Lower leg skin (tissue), 3 donors: Measurements from ENCODE around the gene SRGAP2C.
"Not testable (repeated sequence)": the region's sequence is repeated elsewhere in the genome, so short reads cannot be mapped to it uniquely, and the experiment has no call there.

Experiments
- POLR2A ChIP-seq, 2 donors: fragments of 450-650 bp; IDR thresholded peaks; one replicate each; pipeline ENCODE4 v1.6.1; 2016 to 2017; ENCODE audit warnings: antibody characterized with exemption in 2 of 2, mild to moderate bottlenecking in 1 of 2, moderate library complexity in 1 of 2
- TF ChIP-seq, protein P1 (sequence below), 3 donors: fragments of 450-650 bp; IDR thresholded peaks; one replicate each; pipeline ENCODE4 v1.5.1; 2016; ENCODE audit warnings: antibody characterized with exemption in 3 of 3, mild to moderate bottlenecking in 3 of 3, moderate library complexity in 2 of 3

DNA sequence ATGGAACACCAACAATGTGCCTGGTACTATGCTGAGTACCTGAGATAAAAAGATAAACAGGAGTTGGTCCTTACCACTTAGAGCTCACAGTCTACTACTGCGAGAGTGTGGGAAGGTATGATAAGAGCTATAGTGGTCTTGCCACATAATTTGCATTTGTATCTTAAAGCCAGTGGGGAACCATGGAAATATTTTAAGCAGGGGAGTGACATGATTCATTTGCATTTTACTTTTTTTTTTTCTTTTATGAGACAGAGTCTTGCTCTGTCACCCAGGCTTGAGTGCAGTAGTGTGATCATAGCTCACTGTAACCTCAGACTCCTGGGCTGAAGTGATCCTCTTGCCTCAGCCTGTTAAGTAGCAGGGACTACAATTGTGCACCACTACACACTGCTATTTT lies 53.6 kb downstream of the SRGAP2C start:
- TF ChIP-seq, protein P1, sequence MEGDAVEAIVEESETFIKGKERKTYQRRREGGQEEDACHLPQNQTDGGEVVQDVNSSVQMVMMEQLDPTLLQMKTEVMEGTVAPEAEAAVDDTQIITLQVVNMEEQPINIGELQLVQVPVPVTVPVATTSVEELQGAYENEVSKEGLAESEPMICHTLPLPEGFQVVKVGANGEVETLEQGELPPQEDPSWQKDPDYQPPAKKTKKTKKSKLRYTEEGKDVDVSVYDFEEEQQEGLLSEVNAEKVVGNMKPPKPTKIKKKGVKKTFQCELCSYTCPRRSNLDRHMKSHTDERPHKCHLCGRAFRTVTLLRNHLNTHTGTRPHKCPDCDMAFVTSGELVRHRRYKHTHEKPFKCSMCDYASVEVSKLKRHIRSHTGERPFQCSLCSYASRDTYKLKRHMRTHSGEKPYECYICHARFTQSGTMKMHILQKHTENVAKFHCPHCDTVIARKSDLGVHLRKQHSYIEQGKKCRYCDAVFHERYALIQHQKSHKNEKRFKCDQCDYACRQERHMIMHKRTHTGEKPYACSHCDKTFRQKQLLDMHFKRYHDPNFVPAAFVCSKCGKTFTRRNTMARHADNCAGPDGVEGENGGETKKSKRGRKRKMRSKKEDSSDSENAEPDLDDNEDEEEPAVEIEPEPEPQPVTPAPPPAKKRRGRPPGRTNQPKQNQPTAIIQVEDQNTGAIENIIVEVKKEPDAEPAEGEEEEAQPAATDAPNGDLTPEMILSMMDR (IDR thresholded peaks at IDR 0.05): not testable (repeated sequence)
- not testable (repeated sequence) for TF ChIP-seq POLR2A (IDR thresholded peaks at IDR 0.05)
